Measurements from ENCODE around the gene MMP8. TPM values are rescaled to one million over a fixed set of nuclear protein-coding genes. Genes with fewer than 3 reads are reported as not detected.

MMP8 gene, protein sequence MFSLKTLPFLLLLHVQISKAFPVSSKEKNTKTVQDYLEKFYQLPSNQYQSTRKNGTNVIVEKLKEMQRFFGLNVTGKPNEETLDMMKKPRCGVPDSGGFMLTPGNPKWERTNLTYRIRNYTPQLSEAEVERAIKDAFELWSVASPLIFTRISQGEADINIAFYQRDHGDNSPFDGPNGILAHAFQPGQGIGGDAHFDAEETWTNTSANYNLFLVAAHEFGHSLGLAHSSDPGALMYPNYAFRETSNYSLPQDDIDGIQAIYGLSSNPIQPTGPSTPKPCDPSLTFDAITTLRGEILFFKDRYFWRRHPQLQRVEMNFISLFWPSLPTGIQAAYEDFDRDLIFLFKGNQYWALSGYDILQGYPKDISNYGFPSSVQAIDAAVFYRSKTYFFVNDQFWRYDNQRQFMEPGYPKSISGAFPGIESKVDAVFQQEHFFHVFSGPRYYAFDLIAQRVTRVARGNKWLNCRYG
- 2.0 TPM for total RNA-seq
- 2.4 TPM for polyA plus RNA-seq
- long read RNA-seq, donor 1 = 0 reads
- long read RNA-seq, donor 2 = 0 reads
- long read RNA-seq, donor 3 = 0 reads
- long read RNA-seq, donor 4 = 0 reads
- long read RNA-seq, donor 5 = 0 reads
- long read RNA-seq, donor 6 = 0 reads
- long read RNA-seq, donor 7 = 0 reads
- long read RNA-seq, donor 8, partial matches to known transcripts = 0 of 1 reads
- long read RNA-seq, donor 8, other reads (novel, unspliced or antisense) = 0 of 1 reads
- long read RNA-seq, donor 9 = 0 reads
- long read RNA-seq, donor 10 = 0 reads

DNA sequence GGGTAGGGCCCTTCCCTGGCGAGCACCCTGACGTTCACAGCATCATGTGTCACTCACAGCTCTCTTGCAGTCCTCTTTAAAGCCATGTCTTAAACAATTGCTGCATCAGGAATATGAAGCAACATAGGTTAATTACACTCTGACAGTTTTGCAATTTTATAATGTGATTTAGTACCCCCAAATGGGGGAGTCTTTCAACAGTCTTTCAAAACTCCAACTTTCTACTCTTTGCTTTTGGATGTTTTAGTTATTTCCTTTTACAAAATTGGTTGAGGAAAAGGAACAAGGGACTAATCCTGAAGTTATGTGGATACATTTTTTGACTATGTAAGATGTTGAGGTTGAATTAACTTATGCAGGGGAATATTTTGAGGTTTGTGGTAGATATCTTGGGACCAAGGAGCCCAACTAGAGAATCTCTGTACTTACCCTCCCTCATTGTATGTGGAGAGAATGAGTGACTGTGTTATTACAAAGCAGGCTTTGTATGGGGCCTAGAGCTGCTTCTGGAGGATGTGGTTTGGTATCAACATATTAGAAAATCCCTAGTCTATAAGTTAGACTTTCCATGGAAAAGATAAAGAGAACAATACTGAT, at the start of gene MMP8:
TSS of gene MMP8 (minus strand) at position 51 of the 597 bp plus-strand sequence. CDS start 99 bp downstream, outside the sequence.
- Histone ChIP-seq H3K4me3 (ENCODE audit: low read length in 2 of 2) (no peak within 1 kb of the TSS), H3K27ac (ENCODE audit: low read depth in 1 of 2, low read length in 1 of 2) (no peak within 1 kb of the TSS), H3K27me3 (ENCODE audit: control insufficient read depth in 2 of 2, insufficient read depth in 1 of 2, low read length in 1 of 2) (no peaks in the 10 kb centered on the region), H3K4me1 (ENCODE audit: control insufficient read depth in 2 of 2, insufficient read depth in 2 of 2, low read length in 2 of 2) (no peaks in the 10 kb centered on the region), H3K9me3 (ENCODE audit: control insufficient read depth in 2 of 2, insufficient read depth in 1 of 2, low read length in 1 of 2) (no peaks in the 10 kb centered on the region), H3K36me3 (ENCODE audit: control insufficient read depth in 2 of 2, insufficient read depth in 2 of 2, low read length in 1 of 2) (no peaks in the 10 kb centered on the region)
- DNase-seq (ENCODE audit: low read depth in 6 of 9, low spot score in 9 of 9) = no peak
- WGBS = 80% methylated on average over 2 of the region's 2 CpGs

DNA sequence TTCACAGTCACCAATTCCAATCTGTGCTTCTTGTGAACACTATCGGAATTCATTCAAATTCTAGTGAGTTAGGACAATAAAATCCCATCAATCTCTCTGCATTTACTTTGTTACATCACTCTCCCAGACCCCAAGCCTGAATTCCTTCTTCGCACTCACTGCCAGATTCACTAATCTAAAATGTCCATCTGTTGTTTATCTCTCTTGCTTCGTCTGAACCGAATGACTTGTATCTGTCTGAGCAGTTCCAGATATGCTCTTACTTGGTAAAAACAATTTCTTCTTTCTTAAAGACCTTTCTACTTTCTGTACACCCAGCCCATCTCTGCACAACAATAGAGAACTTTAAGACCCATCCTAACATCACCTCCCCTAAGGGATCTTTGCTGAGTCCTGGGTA, 48.6 kb upstream of the MMP8 start:
- no peaks in the 10 kb centered on the region for H3K9me3 ChIP-seq (ENCODE audit: control insufficient read depth in 2 of 2, insufficient read depth in 1 of 2, low read length in 1 of 2)
- no peak for DNase-seq (ENCODE audit: low read depth in 6 of 9, low spot score in 9 of 9)
- no peaks in the 10 kb centered on the region for H3K4me1 ChIP-seq (ENCODE audit: control insufficient read depth in 2 of 2, insufficient read depth in 2 of 2, low read length in 2 of 2)
- H3K27ac ChIP-seq (ENCODE audit: low read depth in 1 of 2, low read length in 1 of 2) = no peak overlapping the region
- H3K36me3 ChIP-seq (ENCODE audit: control insufficient read depth in 2 of 2, insufficient read depth in 2 of 2, low read length in 1 of 2) = no peaks in the 10 kb centered on the region
- no peaks in the 10 kb centered on the region for H3K27me3 ChIP-seq (ENCODE audit: control insufficient read depth in 2 of 2, insufficient read depth in 1 of 2, low read length in 1 of 2)
- H3K4me3 ChIP-seq (ENCODE audit: low read length in 2 of 2) = no peak overlapping the region
- WGBS = 93% methylated on average over 4 of the region's 4 CpGs

DNA sequence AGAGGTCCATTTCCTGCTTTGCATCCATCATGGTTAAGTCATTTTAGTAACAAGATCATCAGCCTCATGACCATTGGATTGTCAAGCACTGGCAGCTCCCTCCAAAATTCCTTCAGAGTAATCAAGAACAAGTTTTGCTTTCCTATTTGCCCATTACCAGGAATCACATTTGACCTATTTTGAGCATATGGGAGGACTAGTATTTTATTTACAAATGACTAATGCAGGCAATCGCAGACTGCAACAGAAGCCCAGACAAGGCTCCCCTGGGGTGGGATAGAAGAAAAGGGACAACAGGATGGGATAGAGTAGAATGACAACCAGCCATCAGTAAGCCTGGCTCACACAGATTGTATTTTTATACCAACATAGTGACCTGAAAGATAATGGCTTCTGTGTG, 46.6 kb upstream of the MMP8 start:
- no peak for DNase-seq (ENCODE audit: low read depth in 6 of 9, low spot score in 9 of 9)
- 90% methylated on average over 1 of the region's 1 CpG for WGBS
- Histone ChIP-seq H3K4me1 (ENCODE audit: control insufficient read depth in 2 of 2, insufficient read depth in 2 of 2, low read length in 2 of 2) (no peaks in the 10 kb centered on the region), H3K4me3 (ENCODE audit: low read length in 2 of 2) (no peak overlapping the region), H3K27me3 (ENCODE audit: control insufficient read depth in 2 of 2, insufficient read depth in 1 of 2, low read length in 1 of 2) (no peaks in the 10 kb centered on the region), H3K9me3 (ENCODE audit: control insufficient read depth in 2 of 2, insufficient read depth in 1 of 2, low read length in 1 of 2) (no peaks in the 10 kb centered on the region), H3K36me3 (ENCODE audit: control insufficient read depth in 2 of 2, insufficient read depth in 2 of 2, low read length in 1 of 2) (no peaks in the 10 kb centered on the region), H3K27ac (ENCODE audit: low read depth in 1 of 2, low read length in 1 of 2) (no peak overlapping the region)

DNA sequence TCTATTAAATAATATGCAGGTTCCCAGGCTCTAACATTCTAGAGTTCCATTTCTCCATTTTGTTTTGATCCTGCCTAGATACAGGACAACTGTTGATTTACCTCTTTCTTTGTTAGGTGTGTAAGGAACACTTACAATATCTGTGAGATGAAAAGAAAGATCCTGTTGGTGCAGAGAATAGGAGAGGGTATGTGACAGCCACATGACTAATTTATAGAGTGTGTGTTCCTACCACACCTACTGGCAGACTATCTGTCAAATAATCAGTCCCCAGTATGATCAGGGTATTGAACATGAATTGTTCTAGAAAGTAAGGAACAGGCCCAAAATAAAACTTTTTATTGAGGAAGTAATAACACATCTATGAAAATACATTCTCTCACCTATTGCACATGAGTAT, 45.4 kb upstream of the MMP8 start:
- Histone ChIP-seq H3K27ac (ENCODE audit: low read depth in 1 of 2, low read length in 1 of 2) (no peak overlapping the region), H3K36me3 (ENCODE audit: control insufficient read depth in 2 of 2, insufficient read depth in 2 of 2, low read length in 1 of 2) (no peaks in the 10 kb centered on the region), H3K9me3 (ENCODE audit: control insufficient read depth in 2 of 2, insufficient read depth in 1 of 2, low read length in 1 of 2) (no peaks in the 10 kb centered on the region), H3K4me1 (ENCODE audit: control insufficient read depth in 2 of 2, insufficient read depth in 2 of 2, low read length in 2 of 2) (no peaks in the 10 kb centered on the region), H3K4me3 (ENCODE audit: low read length in 2 of 2) (no peak overlapping the region), H3K27me3 (ENCODE audit: control insufficient read depth in 2 of 2, insufficient read depth in 1 of 2, low read length in 1 of 2) (no peaks in the 10 kb centered on the region)
- no peak for DNase-seq (ENCODE audit: low read depth in 6 of 9, low spot score in 9 of 9)

DNA sequence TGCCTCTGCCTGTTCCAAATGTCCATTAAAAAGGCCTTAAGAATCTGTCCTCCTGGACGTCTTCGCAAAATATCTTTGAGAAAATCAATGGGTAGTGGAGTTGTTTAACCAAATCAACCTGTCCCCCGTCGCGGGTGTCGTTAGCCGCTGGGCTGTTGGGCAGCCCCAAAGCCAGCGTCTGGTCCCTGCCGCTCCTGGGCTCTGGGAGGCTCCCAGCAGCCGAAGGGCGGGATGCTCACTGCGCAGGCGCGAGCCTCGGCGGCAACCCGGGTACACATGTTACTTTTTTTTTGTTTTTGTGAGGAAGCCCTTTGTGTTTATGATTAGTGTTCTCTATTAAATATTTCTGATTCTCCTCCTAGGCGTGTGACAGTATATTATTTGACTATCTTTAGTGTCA, 43.0 kb upstream of the MMP8 start:
- no peak for DNase-seq (ENCODE audit: low read depth in 6 of 9, low spot score in 9 of 9)
- H3K27me3 ChIP-seq (ENCODE audit: control insufficient read depth in 2 of 2, insufficient read depth in 1 of 2, low read length in 1 of 2) = no peaks in the 10 kb centered on the region
- H3K36me3 ChIP-seq (ENCODE audit: control insufficient read depth in 2 of 2, insufficient read depth in 2 of 2, low read length in 1 of 2) = no peaks in the 10 kb centered on the region
- H3K4me1 ChIP-seq (ENCODE audit: control insufficient read depth in 2 of 2, insufficient read depth in 2 of 2, low read length in 2 of 2) = no peaks in the 10 kb centered on the region
- WGBS = 59% methylated on average over 18 of the region's 18 CpGs
- no peak overlapping the region for H3K27ac ChIP-seq (ENCODE audit: low read depth in 1 of 2, low read length in 1 of 2)
- H3K9me3 ChIP-seq (ENCODE audit: control insufficient read depth in 2 of 2, insufficient read depth in 1 of 2, low read length in 1 of 2) = no peaks in the 10 kb centered on the region
- H3K4me3 ChIP-seq (ENCODE audit: low read length in 2 of 2) = no peak overlapping the region

DNA sequence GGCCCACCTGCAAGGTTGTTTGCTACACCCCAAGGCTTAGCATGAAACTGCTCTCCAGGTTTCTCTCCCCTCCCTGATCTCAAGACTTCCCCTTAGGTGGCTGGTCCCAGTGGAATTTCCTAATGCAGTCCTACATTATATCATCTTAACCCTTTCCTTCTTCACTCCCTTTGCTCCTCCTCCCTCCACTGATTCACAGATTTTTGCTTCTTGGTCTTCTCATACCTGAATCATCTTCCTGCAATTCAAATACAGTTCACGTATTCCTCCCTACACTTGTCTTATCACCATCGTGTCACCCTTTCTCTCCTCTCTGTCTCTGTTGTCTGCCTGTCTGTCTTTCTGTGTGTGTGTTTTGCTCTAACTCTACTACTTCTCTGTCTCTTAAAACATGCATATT, 38.7 kb upstream of the MMP8 start:
- 92% methylated on average over 2 of the region's 2 CpGs for WGBS
- no peak for DNase-seq (ENCODE audit: low read depth in 6 of 9, low spot score in 9 of 9)
- Histone ChIP-seq H3K4me1 (ENCODE audit: control insufficient read depth in 2 of 2, insufficient read depth in 2 of 2, low read length in 2 of 2) (no peaks in the 10 kb centered on the region), H3K4me3 (ENCODE audit: low read length in 2 of 2) (no peak overlapping the region), H3K36me3 (ENCODE audit: control insufficient read depth in 2 of 2, insufficient read depth in 2 of 2, low read length in 1 of 2) (no peaks in the 10 kb centered on the region), H3K27ac (ENCODE audit: low read depth in 1 of 2, low read length in 1 of 2) (no peak overlapping the region), H3K9me3 (ENCODE audit: control insufficient read depth in 2 of 2, insufficient read depth in 1 of 2, low read length in 1 of 2) (no peaks in the 10 kb centered on the region), H3K27me3 (ENCODE audit: control insufficient read depth in 2 of 2, insufficient read depth in 1 of 2, low read length in 1 of 2) (no peaks in the 10 kb centered on the region)

DNA sequence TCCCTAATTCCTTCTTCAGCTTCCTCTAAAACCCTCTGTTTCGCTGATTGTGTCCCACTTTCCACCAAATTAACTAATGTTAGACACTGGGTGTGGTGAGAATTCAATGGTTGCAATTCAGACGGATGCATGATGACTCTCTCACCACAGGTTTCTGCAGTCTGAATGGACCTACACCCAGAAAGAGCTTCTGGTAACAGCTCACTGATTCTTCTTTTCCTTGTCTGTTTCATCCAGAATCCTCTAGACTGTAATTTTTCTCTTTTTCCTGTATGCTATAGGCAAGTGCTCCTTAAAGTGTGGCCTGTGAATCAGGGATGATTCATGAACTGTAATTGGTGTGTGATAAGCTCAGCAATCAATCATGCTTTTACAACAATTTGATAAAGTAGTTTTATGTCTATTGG, 37.6 kb upstream of the MMP8 start:
- Histone ChIP-seq H3K9me3 (ENCODE audit: control insufficient read depth in 2 of 2, insufficient read depth in 1 of 2, low read length in 1 of 2) (no peaks in the 10 kb centered on the region), H3K4me1 (ENCODE audit: control insufficient read depth in 2 of 2, insufficient read depth in 2 of 2, low read length in 2 of 2) (no peaks in the 10 kb centered on the region), H3K27me3 (ENCODE audit: control insufficient read depth in 2 of 2, insufficient read depth in 1 of 2, low read length in 1 of 2) (no peaks in the 10 kb centered on the region), H3K27ac (ENCODE audit: low read depth in 1 of 2, low read length in 1 of 2) (no peak overlapping the region), H3K4me3 (ENCODE audit: low read length in 2 of 2) (no peak overlapping the region), H3K36me3 (ENCODE audit: control insufficient read depth in 2 of 2, insufficient read depth in 2 of 2, low read length in 1 of 2) (no peaks in the 10 kb centered on the region)
- WGBS = 80% methylated on average over 2 of the region's 2 CpGs
- DNase-seq (ENCODE audit: low read depth in 6 of 9, low spot score in 9 of 9) = no peak

DNA sequence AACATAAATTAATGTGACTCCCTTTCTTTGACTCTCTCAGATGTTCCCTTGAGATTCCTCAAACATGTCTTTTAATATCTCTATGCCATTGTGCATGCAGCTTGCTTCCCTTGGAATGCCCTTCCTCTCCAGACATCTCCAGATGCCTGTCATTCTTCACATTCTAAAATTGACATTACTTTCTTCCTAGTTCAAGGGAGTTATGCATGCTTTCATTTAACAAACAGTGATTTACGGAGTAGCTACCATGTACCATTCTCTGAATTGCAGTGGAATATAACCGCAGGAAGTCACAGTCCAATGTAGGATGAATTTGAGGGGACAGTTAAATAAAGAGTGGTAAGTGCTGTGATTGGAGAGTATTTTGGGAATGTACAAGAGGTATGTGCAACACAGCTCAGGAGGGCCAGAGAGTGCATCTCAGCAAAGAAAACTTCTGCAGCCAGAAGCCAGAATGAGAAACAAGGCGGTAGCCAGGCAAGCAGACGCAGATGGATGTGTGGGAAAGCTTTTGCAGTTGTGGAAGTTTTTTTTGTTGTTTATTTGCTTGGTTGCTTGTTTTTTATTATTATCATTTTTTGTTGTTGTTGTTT, 37.0 kb upstream of the MMP8 start:
- no peaks in the 10 kb centered on the region for H3K36me3 ChIP-seq (ENCODE audit: control insufficient read depth in 2 of 2, insufficient read depth in 2 of 2, low read length in 1 of 2)
- 95% methylated on average over 4 of the region's 4 CpGs for whole genome bisulfite sequencing
- H3K4me3 ChIP-seq (ENCODE audit: low read length in 2 of 2) = no peak overlapping the region
- no peak for DNase-seq (ENCODE audit: low read depth in 6 of 9, low spot score in 9 of 9)
- no peaks in the 10 kb centered on the region for H3K27me3 ChIP-seq (ENCODE audit: control insufficient read depth in 2 of 2, insufficient read depth in 1 of 2, low read length in 1 of 2)
- H3K9me3 ChIP-seq (ENCODE audit: control insufficient read depth in 2 of 2, insufficient read depth in 1 of 2, low read length in 1 of 2) = no peaks in the 10 kb centered on the region
- H3K27ac ChIP-seq (ENCODE audit: low read depth in 1 of 2, low read length in 1 of 2) = no peak overlapping the region
- no peaks in the 10 kb centered on the region for H3K4me1 ChIP-seq (ENCODE audit: control insufficient read depth in 2 of 2, insufficient read depth in 2 of 2, low read length in 2 of 2)
